HL-60 (cell line): ENCODE data around the gene IFNLR1.

ENCODE experiments used
- TF ChIP-seq, protein P1 (sequence below): IDR thresholded peaks from one replicate; pipeline ENCODE4 v1.5.1; 2011; ENCODE audit warnings: low read length, control low read depth, inconsistent platforms; ENCODE audit not compliant: insufficient read depth
- TF ChIP-seq, protein P2 (sequence below): IDR thresholded peaks from 2 replicates; pipeline ENCODE4 v1.6.1; 2012; ENCODE audit warnings: low read depth; ENCODE audit not compliant: insufficient replicate concordance

DNA sequence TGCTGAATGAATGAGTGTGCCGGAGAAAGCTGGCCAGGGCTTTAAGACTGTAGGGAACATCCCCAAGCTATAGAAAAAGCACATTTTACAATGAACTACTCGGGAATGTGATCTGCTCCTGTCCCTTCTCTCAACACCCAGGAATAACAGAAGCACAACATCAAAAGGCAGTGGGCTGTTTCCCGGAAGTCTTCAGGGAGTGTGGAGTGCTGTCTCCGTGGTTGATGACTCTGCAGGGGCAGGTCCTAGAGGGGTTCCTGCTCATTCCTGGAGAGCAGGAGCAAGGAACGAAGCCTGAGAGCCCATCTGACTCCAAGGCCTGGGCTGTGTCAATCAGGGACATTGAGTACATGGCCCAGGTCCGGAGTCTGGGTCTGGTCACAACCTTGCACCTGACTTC lies 39.3 kb downstream of the IFNLR1 start:
- TF ChIP-seq, protein P1, sequence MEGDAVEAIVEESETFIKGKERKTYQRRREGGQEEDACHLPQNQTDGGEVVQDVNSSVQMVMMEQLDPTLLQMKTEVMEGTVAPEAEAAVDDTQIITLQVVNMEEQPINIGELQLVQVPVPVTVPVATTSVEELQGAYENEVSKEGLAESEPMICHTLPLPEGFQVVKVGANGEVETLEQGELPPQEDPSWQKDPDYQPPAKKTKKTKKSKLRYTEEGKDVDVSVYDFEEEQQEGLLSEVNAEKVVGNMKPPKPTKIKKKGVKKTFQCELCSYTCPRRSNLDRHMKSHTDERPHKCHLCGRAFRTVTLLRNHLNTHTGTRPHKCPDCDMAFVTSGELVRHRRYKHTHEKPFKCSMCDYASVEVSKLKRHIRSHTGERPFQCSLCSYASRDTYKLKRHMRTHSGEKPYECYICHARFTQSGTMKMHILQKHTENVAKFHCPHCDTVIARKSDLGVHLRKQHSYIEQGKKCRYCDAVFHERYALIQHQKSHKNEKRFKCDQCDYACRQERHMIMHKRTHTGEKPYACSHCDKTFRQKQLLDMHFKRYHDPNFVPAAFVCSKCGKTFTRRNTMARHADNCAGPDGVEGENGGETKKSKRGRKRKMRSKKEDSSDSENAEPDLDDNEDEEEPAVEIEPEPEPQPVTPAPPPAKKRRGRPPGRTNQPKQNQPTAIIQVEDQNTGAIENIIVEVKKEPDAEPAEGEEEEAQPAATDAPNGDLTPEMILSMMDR = no peak
- TF ChIP-seq, protein P2, sequence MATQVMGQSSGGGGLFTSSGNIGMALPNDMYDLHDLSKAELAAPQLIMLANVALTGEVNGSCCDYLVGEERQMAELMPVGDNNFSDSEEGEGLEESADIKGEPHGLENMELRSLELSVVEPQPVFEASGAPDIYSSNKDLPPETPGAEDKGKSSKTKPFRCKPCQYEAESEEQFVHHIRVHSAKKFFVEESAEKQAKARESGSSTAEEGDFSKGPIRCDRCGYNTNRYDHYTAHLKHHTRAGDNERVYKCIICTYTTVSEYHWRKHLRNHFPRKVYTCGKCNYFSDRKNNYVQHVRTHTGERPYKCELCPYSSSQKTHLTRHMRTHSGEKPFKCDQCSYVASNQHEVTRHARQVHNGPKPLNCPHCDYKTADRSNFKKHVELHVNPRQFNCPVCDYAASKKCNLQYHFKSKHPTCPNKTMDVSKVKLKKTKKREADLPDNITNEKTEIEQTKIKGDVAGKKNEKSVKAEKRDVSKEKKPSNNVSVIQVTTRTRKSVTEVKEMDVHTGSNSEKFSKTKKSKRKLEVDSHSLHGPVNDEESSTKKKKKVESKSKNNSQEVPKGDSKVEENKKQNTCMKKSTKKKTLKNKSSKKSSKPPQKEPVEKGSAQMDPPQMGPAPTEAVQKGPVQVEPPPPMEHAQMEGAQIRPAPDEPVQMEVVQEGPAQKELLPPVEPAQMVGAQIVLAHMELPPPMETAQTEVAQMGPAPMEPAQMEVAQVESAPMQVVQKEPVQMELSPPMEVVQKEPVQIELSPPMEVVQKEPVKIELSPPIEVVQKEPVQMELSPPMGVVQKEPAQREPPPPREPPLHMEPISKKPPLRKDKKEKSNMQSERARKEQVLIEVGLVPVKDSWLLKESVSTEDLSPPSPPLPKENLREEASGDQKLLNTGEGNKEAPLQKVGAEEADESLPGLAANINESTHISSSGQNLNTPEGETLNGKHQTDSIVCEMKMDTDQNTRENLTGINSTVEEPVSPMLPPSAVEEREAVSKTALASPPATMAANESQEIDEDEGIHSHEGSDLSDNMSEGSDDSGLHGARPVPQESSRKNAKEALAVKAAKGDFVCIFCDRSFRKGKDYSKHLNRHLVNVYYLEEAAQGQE = no peak
